HepG2 (cell line): ENCODE measurements around the gene PPP2R2B. TPM values are rescaled to one million over a fixed set of nuclear protein-coding genes. Genes with fewer than 3 reads are reported as not detected.
"Not testable (repeated sequence)": the region's sequence is repeated elsewhere in the genome, so short reads cannot be mapped to it uniquely, and the experiment has no call there.

ENCODE experiments used
- ATAC-seq: fragments of 200-7000 bp; cut with Tn5 transposase; 3 replicates; pipeline ENCODE4 v1.9.1; 2020; ENCODE audit warnings: mild to moderate bottlenecking, moderate library complexity
- BruUV-seq: library from RNA; stranded (reverse); fragments of 400-500 nt; replicated peaks from 2 replicates; lab custom pipeline; 2021; lab: Mats Ljungman, UMichigan
- CTCF ChIA-PET: fragments of 300-600 bp; formaldehyde crosslinking; extraction: SDS; loops from one replicate; lab custom pipeline; 2021; ENCODE audit warnings: low total read pairs, inconsistent platforms, low intra/inter-chr PET ratio; lab: Yijun Ruan, JAX
- POLR2A ChIA-PET: fragments of 350-600 bp; sonication (Branson Sonifier 250); formaldehyde crosslinking; loops from one replicate; lab custom pipeline; 2020; ENCODE audit warnings: antibody characterized with exemption, inconsistent platforms; lab: Yijun Ruan, JAX
- DNase-seq: peaks from one replicate; pipeline ENCODE4 v3.0.0-alpha.2; 2015; ENCODE audit warnings: low spot score
- FAIRE-seq: peaks from 3 replicates; lab custom pipeline; 2011; peaks lifted over from hg19 to GRCh38; lab: Jason Lieb, UNC
- H2AFZ ChIP-seq: one replicate; pipeline ENCODE4 v1.6.1; 2011; ENCODE audit warnings: low read length, inconsistent platforms
- H3K27ac ChIP-seq: fragments of 300-600 bp; 3 replicates; pipeline ENCODE4 v1.8.0; 2011; ENCODE audit warnings: mixed run types, mild to moderate bottlenecking, mixed read lengths, low read length, inconsistent platforms; ENCODE audit not compliant: insufficient read depth; ENCODE audit errors: extremely low read length
- H3K27me3 ChIP-seq, 2 experiments: fragments of 200-600 bp in 1 of 2; 2 replicates in 1 of 2; 3 replicates in 1 of 2; pipeline versions ENCODE4 v1.6.0 to v1.8.0; 2011; ENCODE audit warnings: low read length in 2 of 2, mild to moderate bottlenecking in 2 of 2, moderate library complexity in 2 of 2, inconsistent platforms in 1 of 2; ENCODE audit not compliant: insufficient read depth in 2 of 2, control insufficient read depth in 1 of 2
- H3K36me3 ChIP-seq, 2 experiments: fragments of 200-600 bp in 1 of 2; replicated peaks in 1 of 2; 2 replicates in 1 of 2; 3 replicates in 1 of 2; pipeline versions ENCODE4 v1.5.1 to v1.8.0; 2011; ENCODE audit warnings: low read length in 2 of 2, inconsistent platforms in 1 of 2; ENCODE audit not compliant: insufficient read depth in 2 of 2, control insufficient read depth in 1 of 2
- H3K4me1 ChIP-seq: 2 replicates; pipeline ENCODE4 v1.5.1; 2012; ENCODE audit warnings: low read length, inconsistent platforms; ENCODE audit not compliant: insufficient read depth
- H3K4me2 ChIP-seq: 2 replicates; pipeline ENCODE4 v1.6.0; 2011; ENCODE audit warnings: low read depth, low read length, inconsistent platforms
- H3K4me3 ChIP-seq, 3 experiments: fragments of 200-600 bp in 1 of 3; sonication (generic), shearing (Covaris generic) in 1 of 3; replicated peaks in 1 of 3; 2 replicates each; pipeline ENCODE4 v1.5.1; 2011 to 2016; ENCODE audit warnings: low read length in 3 of 3, inconsistent platforms in 2 of 3, low read depth in 2 of 3, mild to moderate bottlenecking in 2 of 3, control low read depth in 1 of 3, mixed read lengths in 1 of 3; ENCODE audit not compliant: insufficient read depth in 1 of 3
- H3K79me2 ChIP-seq: one replicate; pipeline ENCODE4 v1.6.1; 2011; ENCODE audit warnings: low read length, inconsistent platforms; ENCODE audit not compliant: insufficient read depth
- H3K9ac ChIP-seq: 2 replicates; pipeline ENCODE4 v1.6.0; 2011; ENCODE audit warnings: mild to moderate bottlenecking, low read depth, low read length, inconsistent platforms; ENCODE audit not compliant: insufficient read depth
- H3K9me3 ChIP-seq: 2 replicates; pipeline ENCODE4 v1.5.1; 2012; ENCODE audit warnings: mild to moderate bottlenecking, low read length
- H4K20me1 ChIP-seq: 2 replicates; pipeline ENCODE4 v1.6.0; 2011; ENCODE audit warnings: inconsistent platforms, mild to moderate bottlenecking, low read length, moderate library complexity; ENCODE audit not compliant: insufficient read depth
- ASH2L ChIP-seq: fragments of 300-600, 200-600 bp; sonication (generic); IDR thresholded peaks from 2 replicates; pipeline ENCODE4 v1.7.0; 2017; ENCODE audit warnings: low read depth, mild to moderate bottlenecking, moderate library complexity, mixed read lengths, low read length; ENCODE audit not compliant: insufficient read length
- CEBPG ChIP-seq: IDR thresholded peaks from 2 replicates; pipeline ENCODE4 v1.6.1; 2016
- ERF ChIP-seq: IDR thresholded peaks from 2 replicates; pipeline ENCODE4 v1.6.1; 2018; ENCODE audit warnings: missing biosample characterization, missing genetic modification reagents
- MATR3 ChIP-seq: sonication (generic); formaldehyde crosslinking; IDR thresholded peaks from 2 replicates; pipeline ENCODE4 v1.4.0; 2020; ENCODE audit warnings: missing genetic modification reagents
- PHF5A ChIP-seq: IDR thresholded peaks from one replicate; pipeline ENCODE4 v1.6.1; 2018; ENCODE audit warnings: low read depth, missing genetic modification reagents; ENCODE audit not compliant: unreplicated experiment
- STAG1 ChIP-seq: sonication (generic); formaldehyde crosslinking; IDR thresholded peaks from 2 replicates; pipeline ENCODE4 v1.4.0; 2020; ENCODE audit warnings: missing genetic modification reagents
- ZNF577 ChIP-seq: sonication (generic); formaldehyde crosslinking; IDR thresholded peaks from 2 replicates; pipeline ENCODE4 v1.4.0; 2020; ENCODE audit warnings: mild to moderate bottlenecking, low read depth, missing genetic modification reagents, borderline replicate concordance
- ZNF850 ChIP-seq: sonication (generic); formaldehyde crosslinking; conservative IDR thresholded peaks from 2 replicates; pipeline ENCODE4 v1.9.0; 2021; ENCODE audit warnings: mild to moderate bottlenecking, missing genetic modification reagents
- WGBS: methylation state at CpG from one replicate; pipeline ENCODE4 v1.1.6; 2017; ENCODE audit warnings: low lambda C conversion rate; 5-methylcytosine and 5-hydroxymethylcytosine counted together
- in situ Hi-C: cut with HindIII; loops from 2 replicates; pipeline ENCODE4 v1.10.0; 2017; ENCODE audit warnings: low pct_unique_long_range_greater_than_20kb; ENCODE audit not compliant: extremely low pct_ligation_motif_present
- intact Hi-C: fragments of 100-400 bp; cut with micrococcal nuclease; formaldehyde crosslinking; loops from one replicate; pipeline ENCODE4 v1.10.0; 2022; ENCODE audit not compliant: unreplicated experiment
- polyA plus RNA-seq, 8 experiments: library from polyadenylated mRNA; depleted of rRNA in 3 of 8; stranded (reverse) in 7 of 8; unstranded in 1 of 8; fragments of >200 nt; fragmentation: Illumina TruSeq in 4 of 8; extraction: Trizol in 4 of 8; gene quantifications; 2 replicates each; pipeline versions ENCODE4 v1.2.1 to v1.2.3, GENCODE V29; 2011 to 2016; ENCODE audit warnings: low read depth in 4 of 8, missing spikeins in 1 of 8, mixed read lengths in 1 of 8; ENCODE audit not compliant: insufficient read depth in 1 of 8
- total RNA-seq, 5 experiments: library from RNA; depleted of rRNA; stranded (reverse); fragments of >200 nt; fragmentation: Illumina TruSeq; extraction: Trizol; gene quantifications; 2 replicates each; pipeline ENCODE4 v1.2.3, GENCODE V29; 2016; ENCODE audit warnings: low read depth in 1 of 5
- TF ChIP-seq, protein P1 (sequence below): sonication (generic); formaldehyde crosslinking; IDR thresholded peaks from 2 replicates; pipeline ENCODE4 v1.5.0; 2020; ENCODE audit warnings: mild to moderate bottlenecking, missing genetic modification reagents, moderate library complexity
- TF ChIP-seq, protein P2 (sequence below): sonication (generic); formaldehyde crosslinking; IDR thresholded peaks from 2 replicates; pipeline ENCODE4 v1.5.1; 2020; ENCODE audit warnings: mild to moderate bottlenecking, missing genetic modification reagents, moderate library complexity

The PPP2R2B gene
- total and polyA plus RNA-seq, 2 of the 13 experiments (the other 11 are each of a cell fraction or from before 2014, with no cell fraction given), result not detected

DNA sequence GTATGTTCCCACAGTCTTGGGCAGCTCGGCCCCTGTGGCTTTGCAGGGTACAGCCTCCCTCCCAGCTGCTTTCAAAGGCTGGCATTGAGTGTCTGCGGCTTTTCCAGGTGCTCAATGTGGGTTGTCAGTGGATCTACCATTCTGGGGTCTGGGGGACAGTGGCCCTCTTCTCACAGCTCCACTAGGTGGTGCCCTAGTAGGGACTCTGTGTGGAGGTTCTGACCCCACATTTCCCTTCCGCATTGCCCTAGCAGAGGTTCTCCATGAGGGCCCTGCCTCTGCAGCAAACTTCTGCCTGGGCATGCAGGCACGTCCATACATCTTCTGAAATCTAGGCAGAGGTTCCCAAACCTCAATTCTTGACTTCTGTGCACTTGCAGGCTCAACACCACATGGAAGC, 321.7 kb downstream of the PPP2R2B start:
- CTCF ChIA-PET, FAIRE-seq, H3K27ac ChIP-seq, DNase-seq: not testable (repeated sequence)
- TF ChIP-seq, protein P1, sequence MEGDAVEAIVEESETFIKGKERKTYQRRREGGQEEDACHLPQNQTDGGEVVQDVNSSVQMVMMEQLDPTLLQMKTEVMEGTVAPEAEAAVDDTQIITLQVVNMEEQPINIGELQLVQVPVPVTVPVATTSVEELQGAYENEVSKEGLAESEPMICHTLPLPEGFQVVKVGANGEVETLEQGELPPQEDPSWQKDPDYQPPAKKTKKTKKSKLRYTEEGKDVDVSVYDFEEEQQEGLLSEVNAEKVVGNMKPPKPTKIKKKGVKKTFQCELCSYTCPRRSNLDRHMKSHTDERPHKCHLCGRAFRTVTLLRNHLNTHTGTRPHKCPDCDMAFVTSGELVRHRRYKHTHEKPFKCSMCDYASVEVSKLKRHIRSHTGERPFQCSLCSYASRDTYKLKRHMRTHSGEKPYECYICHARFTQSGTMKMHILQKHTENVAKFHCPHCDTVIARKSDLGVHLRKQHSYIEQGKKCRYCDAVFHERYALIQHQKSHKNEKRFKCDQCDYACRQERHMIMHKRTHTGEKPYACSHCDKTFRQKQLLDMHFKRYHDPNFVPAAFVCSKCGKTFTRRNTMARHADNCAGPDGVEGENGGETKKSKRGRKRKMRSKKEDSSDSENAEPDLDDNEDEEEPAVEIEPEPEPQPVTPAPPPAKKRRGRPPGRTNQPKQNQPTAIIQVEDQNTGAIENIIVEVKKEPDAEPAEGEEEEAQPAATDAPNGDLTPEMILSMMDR (CRISPR knock-in tag), result peak; percentile 31; the same call in 1 of the 2 replicates
- peak; percentile 11; the same call in 1 of the 2 replicates for TF ChIP-seq STAG1 (CRISPR knock-in tag)
- TF ChIP-seq, all 625 proteins: peak for 2; not testable (repeated sequence) for 623
- H3K4me1 ChIP-seq, intact Hi-C loops, H3K36me3 ChIP-seq, ATAC-seq, H3K9ac ChIP-seq, H3K9me3 ChIP-seq, POLR2A ChIA-PET, H3K4me3 ChIP-seq, H4K20me1 ChIP-seq, in situ Hi-C loops, H3K4me2 ChIP-seq, H3K27me3 ChIP-seq, BruUV-seq, H2AFZ ChIP-seq, H3K79me2 ChIP-seq: not testable (repeated sequence)
- WGBS, result 0% methylated on average over 2 of the region's 4 CpGs

DNA sequence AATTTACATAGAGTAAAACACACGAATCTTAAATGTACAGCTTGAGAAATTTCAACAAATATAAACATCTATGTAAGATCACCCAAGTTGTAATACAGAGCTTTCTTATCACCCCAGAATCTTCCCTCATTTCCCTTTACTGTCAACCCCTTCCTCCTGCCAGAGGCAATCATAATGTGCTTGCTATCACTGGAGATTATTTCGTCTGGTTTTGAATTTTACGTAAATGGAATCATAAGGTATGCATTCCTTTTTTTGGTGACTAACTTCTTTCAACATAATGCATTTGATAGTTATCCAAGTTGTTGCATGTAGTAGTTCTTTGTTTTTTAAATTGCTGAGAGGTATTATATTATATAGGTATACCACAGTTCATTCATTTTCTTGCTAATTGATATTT, 325.1 kb downstream of the PPP2R2B start:
- Histone ChIP-seq H3K9ac (no peak overlapping the region), H3K27me3 (no peaks in the 10 kb centered on the region), H2AFZ (no peak overlapping the region), H3K4me3 (no peak overlapping the region), H4K20me1 (no peaks in the 10 kb centered on the region), H3K36me3 (no peaks in the 10 kb centered on the region), H3K79me2 (no peaks in the 10 kb centered on the region), H3K4me1 (no peaks in the 10 kb centered on the region), H3K27ac (no peak overlapping the region), H3K4me2 (no peak overlapping the region), H3K9me3 (no peaks in the 10 kb centered on the region)
- WGBS, result 21% methylated on average over 3 of the region's 3 CpGs
- DNase-seq (no peak), FAIRE-seq (no peak), ATAC-seq (no peak)
- ChIA-PET POLR2A (no interaction called here), CTCF (no interaction called here)
- intact Hi-C loops (no loop called here), in situ Hi-C loops (no loop called here)
- BruUV-seq, result no TSS peak
- TF ChIP-seq ASH2L (no peak), CEBPG (CRISPR knock-in tag) (no peak), ERF (CRISPR knock-in tag) (no peak), ZNF577 (CRISPR knock-in tag) (no peak), MATR3 (no peak), ZNF850 (CRISPR knock-in tag) (no peak), PHF5A (no peak)
- TF ChIP-seq, protein P2, sequence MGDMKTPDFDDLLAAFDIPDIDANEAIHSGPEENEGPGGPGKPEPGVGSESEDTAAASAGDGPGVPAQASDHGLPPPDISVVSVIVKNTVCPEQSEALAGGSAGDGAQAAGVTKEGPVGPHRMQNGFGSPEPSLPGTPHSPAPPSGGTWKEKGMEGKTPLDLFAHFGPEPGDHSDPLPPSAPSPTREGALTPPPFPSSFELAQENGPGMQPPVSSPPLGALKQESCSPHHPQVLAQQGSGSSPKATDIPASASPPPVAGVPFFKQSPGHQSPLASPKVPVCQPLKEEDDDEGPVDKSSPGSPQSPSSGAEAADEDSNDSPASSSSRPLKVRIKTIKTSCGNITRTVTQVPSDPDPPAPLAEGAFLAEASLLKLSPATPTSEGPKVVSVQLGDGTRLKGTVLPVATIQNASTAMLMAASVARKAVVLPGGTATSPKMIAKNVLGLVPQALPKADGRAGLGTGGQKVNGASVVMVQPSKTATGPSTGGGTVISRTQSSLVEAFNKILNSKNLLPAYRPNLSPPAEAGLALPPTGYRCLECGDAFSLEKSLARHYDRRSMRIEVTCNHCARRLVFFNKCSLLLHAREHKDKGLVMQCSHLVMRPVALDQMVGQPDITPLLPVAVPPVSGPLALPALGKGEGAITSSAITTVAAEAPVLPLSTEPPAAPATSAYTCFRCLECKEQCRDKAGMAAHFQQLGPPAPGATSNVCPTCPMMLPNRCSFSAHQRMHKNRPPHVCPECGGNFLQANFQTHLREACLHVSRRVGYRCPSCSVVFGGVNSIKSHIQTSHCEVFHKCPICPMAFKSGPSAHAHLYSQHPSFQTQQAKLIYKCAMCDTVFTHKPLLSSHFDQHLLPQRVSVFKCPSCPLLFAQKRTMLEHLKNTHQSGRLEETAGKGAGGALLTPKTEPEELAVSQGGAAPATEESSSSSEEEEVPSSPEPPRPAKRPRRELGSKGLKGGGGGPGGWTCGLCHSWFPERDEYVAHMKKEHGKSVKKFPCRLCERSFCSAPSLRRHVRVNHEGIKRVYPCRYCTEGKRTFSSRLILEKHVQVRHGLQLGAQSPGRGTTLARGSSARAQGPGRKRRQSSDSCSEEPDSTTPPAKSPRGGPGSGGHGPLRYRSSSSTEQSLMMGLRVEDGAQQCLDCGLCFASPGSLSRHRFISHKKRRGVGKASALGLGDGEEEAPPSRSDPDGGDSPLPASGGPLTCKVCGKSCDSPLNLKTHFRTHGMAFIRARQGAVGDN (CRISPR knock-in tag), result no peak
